GM21619 (cell line): ENCODE measurements around the gene ARMC9.
A peak's percentile ranks its signal among the peaks of the same experiment; 100 is the strongest.

Experiments
- ATAC-seq: cut with Tn5 transposase; IDR thresholded peaks from one replicate; pipeline ENCODE4 v1.9.1; 2021; ENCODE audit not compliant: unreplicated experiment

ARMC9 gene

DNA sequence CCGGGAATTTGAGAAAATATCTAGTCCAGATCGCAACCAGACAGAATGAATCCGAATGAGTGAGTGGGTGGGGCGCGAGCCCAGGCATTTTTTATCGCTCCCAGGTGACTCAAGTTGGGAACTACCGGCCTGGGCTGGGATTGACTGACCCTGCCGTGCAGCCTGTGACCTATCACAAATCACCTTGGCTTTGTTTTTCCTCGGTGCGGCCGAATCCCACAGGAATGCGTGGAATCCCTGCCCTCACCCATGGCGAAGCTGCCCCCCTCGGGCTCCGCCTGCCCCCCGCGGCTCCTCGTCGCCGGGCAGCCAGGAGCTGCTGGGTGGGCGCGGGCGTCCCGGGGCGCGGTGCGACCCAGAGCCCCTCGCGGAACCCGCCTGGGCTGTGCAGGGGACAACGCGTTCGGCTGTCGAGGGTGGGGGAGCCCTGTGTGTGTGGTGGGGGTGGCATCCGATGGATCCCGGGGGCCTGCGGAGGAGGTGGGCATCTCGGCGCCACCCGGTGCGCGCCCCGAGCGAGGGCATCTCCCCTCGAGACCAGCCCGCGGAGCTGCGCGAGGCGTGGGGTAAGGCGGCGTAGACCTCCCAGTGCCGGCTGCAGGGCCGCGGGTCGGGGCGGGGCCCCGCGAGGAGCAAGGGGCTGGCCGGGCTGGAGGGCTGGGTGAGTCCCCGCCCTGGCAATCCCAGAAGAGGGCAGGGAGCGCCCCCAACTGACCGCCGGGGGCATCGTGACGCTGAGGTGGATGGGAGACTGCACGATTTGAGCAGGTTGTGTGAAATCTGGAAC, 213.6 kb downstream of the ARMC9 start:
- ATAC-seq = peak; percentile 96

DNA sequence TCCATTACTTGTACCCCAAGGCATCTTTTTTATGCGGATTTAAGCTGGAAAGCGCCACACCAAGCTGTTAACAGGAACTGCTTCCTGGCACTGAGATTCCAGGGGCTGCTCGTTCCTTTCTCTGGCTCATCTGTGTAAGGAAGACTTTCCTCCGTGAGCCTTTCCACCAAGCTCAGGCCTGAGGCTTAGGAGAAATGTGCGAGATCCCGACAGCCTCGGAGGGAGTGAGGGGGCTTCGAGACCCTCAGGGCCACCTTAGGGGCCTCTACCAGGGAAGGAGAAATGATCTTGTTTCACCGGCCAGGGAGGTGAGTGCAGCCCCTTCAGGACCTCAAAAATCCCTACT, 214.2 kb downstream of the ARMC9 start:
- ATAC-seq = no peak

GRCh38 chr2:231413456-231413855, 215.0 kb downstream of the ARMC9 start:
- no peak for ATAC-seq

- no peak for ATAC-seq
Observed at GRCh38 chr2:231413921-231414476, 215.6 kb downstream of the ARMC9 start.

- no peak for ATAC-seq
Observed at GRCh38 chr2:231415029-231415428, 216.6 kb downstream of the ARMC9 start.

- no peak for ATAC-seq
Observed at GRCh38 chr2:231418820-231419640, 220.6 kb downstream of the ARMC9 start.

- no peak for ATAC-seq
Observed at GRCh38 chr2:231421051-231421580, 222.7 kb downstream of the ARMC9 start.

DNA sequence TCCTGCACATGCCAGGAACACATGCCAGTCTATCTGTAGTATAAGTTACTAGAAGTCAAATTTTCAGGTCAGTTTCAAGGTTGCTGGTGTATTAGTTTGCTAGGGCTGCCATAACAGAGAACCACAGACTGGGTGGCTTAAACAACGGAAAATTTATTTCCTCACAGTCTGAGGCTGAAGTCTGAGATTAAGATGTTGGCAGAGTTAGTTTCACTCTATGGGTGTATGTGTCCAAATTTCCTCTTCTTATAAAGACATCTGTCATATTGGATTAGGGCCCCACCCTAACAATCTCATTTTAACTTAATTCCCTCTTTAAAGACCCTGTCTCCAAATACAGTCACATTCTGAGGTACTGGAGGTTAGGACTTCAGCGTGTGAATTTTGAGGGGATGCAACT, 223.6 kb downstream of the ARMC9 start:
- no peak for ATAC-seq

DNA sequence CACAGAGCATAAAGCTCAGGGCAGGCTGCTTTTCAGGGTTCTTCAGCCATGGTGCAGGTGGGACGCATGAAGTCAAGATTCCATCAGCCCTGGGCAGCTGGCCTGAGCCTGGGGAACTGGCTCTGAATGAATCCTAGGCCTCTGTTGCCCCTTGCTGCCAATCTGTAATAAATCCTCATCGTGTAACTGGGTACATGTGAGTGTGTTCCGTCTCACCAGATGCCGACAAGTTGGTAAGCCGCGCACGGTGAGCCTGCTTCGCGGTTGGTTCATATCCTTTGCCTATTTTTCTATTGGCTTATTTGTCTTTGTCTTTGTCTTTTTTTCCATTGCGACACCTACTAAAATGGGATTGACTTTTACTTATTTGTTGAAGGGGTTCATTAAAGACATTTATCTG, 224.7 kb downstream of the ARMC9 start:
- no peak for ATAC-seq
